OCI-LY1 (cell line): Measurements from ENCODE around the gene USH1C.

Source experiments
- H2AFZ ChIP-seq: fragments of 200-600 bp; sonication (generic), shearing (Covaris generic); 2 replicates; pipeline ENCODE4 v1.6.0; 2014; ENCODE audit warnings: antibody characterized with exemption, mild to moderate bottlenecking, low read length
- H3F3A ChIP-seq: fragments of 200-600 bp; sonication (generic), shearing (Covaris generic); 2 replicates; pipeline ENCODE4 v1.6.0; 2014; ENCODE audit warnings: mild to moderate bottlenecking, antibody characterized with exemption, low read length, moderate library complexity; ENCODE audit not compliant: insufficient read depth
- H3K27ac ChIP-seq: fragments of 200-600 bp; sonication (generic); 2 replicates; pipeline ENCODE4 v1.5.1; 2014; ENCODE audit warnings: low read length, mixed run types, mild to moderate bottlenecking, low read depth; ENCODE audit not compliant: poor library complexity, severe bottlenecking
- H3K27me3 ChIP-seq: fragments of 200-600 bp; sonication (generic); 2 replicates; pipeline ENCODE4 v1.6.0; 2014; ENCODE audit warnings: antibody characterized with exemption, mild to moderate bottlenecking, low read length, moderate library complexity; ENCODE audit not compliant: insufficient read depth
- H3K36me3 ChIP-seq: fragments of 200-600 bp; sonication (generic); 2 replicates; pipeline ENCODE4 v1.6.1; 2014; ENCODE audit warnings: mild to moderate bottlenecking, antibody characterized with exemption, low read length, moderate library complexity, mixed read lengths; ENCODE audit not compliant: insufficient read depth
- H3K4me1 ChIP-seq: fragments of 200-600 bp; sonication (generic); 2 replicates; pipeline ENCODE4 v1.5.1; 2014; ENCODE audit warnings: mild to moderate bottlenecking, low read length, moderate library complexity; ENCODE audit not compliant: insufficient read depth, severe bottlenecking
- H3K4me2 ChIP-seq: fragments of 200-600 bp; sonication (generic), shearing (Covaris generic); 2 replicates; pipeline ENCODE4 v1.6.1; 2014; ENCODE audit warnings: low read length
- H3K4me3 ChIP-seq: fragments of 200-600 bp; sonication (generic); 2 replicates; pipeline ENCODE4 v1.5.1; 2014; ENCODE audit warnings: low read length, low read depth, mild to moderate bottlenecking, mixed read lengths; ENCODE audit not compliant: poor library complexity, severe bottlenecking
- H3K79me2 ChIP-seq: fragments of 200-600 bp; shearing (Covaris generic); 2 replicates; pipeline ENCODE4 v1.6.1; 2016; ENCODE audit warnings: mixed run types, low read length, mixed read lengths; ENCODE audit not compliant: insufficient read depth
- H3K9ac ChIP-seq: fragments of 200-600 bp; sonication (generic), shearing (Covaris generic); 2 replicates; pipeline ENCODE4 v1.6.1; 2014; ENCODE audit warnings: mild to moderate bottlenecking, low read length, mixed read lengths
- H3K9me2 ChIP-seq: fragments of 200-600 bp; sonication (generic), shearing (Covaris generic); 2 replicates; pipeline ENCODE4 v1.6.1; 2014; ENCODE audit warnings: low read depth, mild to moderate bottlenecking, low read length, mixed read lengths
- H3K9me3 ChIP-seq: fragments of 200-600 bp; shearing (Covaris generic); 2 replicates; pipeline ENCODE4 v1.6.1; 2014; ENCODE audit warnings: low read length, mixed read lengths
- H4K20me1 ChIP-seq: fragments of 200-600 bp; sonication (generic), shearing (Covaris generic); 2 replicates; pipeline ENCODE4 v1.6.0; 2016; ENCODE audit warnings: mild to moderate bottlenecking, low read length; ENCODE audit not compliant: insufficient read depth
- EZH2 ChIP-seq: fragments of 200-600 bp; sonication (generic), shearing (Covaris generic); IDR thresholded peaks from 2 replicates; pipeline ENCODE4 v1.8.0; 2017; ENCODE audit warnings: borderline replicate concordance, mixed run types, mild to moderate bottlenecking, antibody characterized with exemption, low read length, moderate library complexity, mixed read lengths
- TF ChIP-seq, protein P1 (sequence below): fragments of 200-600 bp; sonication (generic), shearing (Covaris generic); IDR thresholded peaks from 2 replicates; pipeline ENCODE4 v1.5.1; 2017; ENCODE audit warnings: mild to moderate bottlenecking, antibody characterized with exemption, low read length, moderate library complexity, mixed read lengths

Gene USH1C

GRCh38 chr11:17526326-17526725, 17.9 kb downstream of the USH1C start:
- no peaks in the 10 kb centered on the region for H3K9me2 ChIP-seq
- H3F3A ChIP-seq, result no peaks in the 10 kb centered on the region
- H3K4me3 ChIP-seq, result no peak overlapping the region
- no peak overlapping the region for H3K4me2 ChIP-seq
- peaks cover 8% of the 10 kb centered on the region for H3K27me3 ChIP-seq
- H2AFZ ChIP-seq, result no peak overlapping the region
- H4K20me1 ChIP-seq, result no peaks in the 10 kb centered on the region
- no peak overlapping the region for H3K27ac ChIP-seq
- H3K79me2 ChIP-seq, result no peaks in the 10 kb centered on the region
- TF ChIP-seq, protein P1, sequence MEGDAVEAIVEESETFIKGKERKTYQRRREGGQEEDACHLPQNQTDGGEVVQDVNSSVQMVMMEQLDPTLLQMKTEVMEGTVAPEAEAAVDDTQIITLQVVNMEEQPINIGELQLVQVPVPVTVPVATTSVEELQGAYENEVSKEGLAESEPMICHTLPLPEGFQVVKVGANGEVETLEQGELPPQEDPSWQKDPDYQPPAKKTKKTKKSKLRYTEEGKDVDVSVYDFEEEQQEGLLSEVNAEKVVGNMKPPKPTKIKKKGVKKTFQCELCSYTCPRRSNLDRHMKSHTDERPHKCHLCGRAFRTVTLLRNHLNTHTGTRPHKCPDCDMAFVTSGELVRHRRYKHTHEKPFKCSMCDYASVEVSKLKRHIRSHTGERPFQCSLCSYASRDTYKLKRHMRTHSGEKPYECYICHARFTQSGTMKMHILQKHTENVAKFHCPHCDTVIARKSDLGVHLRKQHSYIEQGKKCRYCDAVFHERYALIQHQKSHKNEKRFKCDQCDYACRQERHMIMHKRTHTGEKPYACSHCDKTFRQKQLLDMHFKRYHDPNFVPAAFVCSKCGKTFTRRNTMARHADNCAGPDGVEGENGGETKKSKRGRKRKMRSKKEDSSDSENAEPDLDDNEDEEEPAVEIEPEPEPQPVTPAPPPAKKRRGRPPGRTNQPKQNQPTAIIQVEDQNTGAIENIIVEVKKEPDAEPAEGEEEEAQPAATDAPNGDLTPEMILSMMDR, result no peak
- TF ChIP-seq EZH2, result no peak
- no peak overlapping the region for H3K9ac ChIP-seq
- H3K36me3 ChIP-seq, result no peaks in the 10 kb centered on the region
- no peaks in the 10 kb centered on the region for H3K4me1 ChIP-seq
- no peaks in the 10 kb centered on the region for H3K9me3 ChIP-seq

DNA sequence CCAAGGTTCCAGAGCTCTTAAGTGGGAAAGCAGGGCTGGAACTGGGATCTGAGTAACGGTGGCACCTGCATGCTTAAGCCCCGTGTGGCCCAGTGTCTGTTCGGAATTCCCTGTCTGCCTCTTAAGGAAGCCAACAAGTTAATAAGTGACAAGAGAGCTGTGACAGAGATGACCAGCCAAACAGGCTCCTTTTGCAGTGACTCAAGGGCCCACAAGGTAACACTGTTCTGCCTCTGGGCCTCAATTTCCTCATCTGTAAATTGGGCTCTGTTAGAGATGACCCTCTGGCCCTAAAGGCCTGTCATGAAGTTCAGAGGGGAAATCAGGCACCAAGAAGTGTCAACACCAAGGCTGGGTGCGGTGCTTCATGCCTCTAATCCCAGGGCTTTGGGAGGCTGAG, 18.6 kb downstream of the USH1C start:
- Histone ChIP-seq H3K4me2 (no peak overlapping the region), H3K4me1 (no peaks in the 10 kb centered on the region), H3K79me2 (no peaks in the 10 kb centered on the region), H2AFZ (no peak overlapping the region), H3K36me3 (no peaks in the 10 kb centered on the region), H3K9me3 (no peaks in the 10 kb centered on the region), H3K4me3 (no peak overlapping the region), H4K20me1 (no peaks in the 10 kb centered on the region), H3K27me3 (peaks cover 8% of the 10 kb centered on the region), H3K27ac (no peak overlapping the region), H3F3A (no peaks in the 10 kb centered on the region), H3K9ac (no peak overlapping the region), H3K9me2 (no peaks in the 10 kb centered on the region)
- TF ChIP-seq, protein P1, result no peak
- TF ChIP-seq EZH2, result no peak

DNA sequence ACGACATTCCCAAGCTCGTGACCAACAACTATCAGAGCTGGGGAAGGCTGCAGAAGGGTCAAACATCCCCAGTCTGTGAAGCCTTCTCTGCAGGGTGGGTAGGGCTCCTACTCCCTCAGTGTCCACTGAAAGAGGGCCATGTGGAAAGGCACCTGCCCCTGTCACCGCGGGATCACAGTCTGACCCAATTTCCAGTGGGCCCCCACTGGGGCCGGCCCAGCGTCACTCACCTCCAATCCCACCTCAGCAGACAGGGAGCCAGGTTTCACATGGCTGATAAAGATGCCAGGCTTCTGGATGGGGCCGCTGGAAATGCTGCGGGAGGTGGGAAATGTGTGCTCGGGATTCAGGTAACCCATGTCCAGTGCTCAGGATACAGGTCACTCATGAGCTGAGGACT, 20.0 kb downstream of the USH1C start:
- Histone ChIP-seq H3K27me3 (peaks cover 8% of the 10 kb centered on the region), H3K27ac (no peak overlapping the region), H3K4me2 (no peak overlapping the region), H2AFZ (no peak overlapping the region), H3K79me2 (no peaks in the 10 kb centered on the region), H3K9me2 (no peaks in the 10 kb centered on the region), H3K9me3 (no peaks in the 10 kb centered on the region), H3K36me3 (no peaks in the 10 kb centered on the region), H4K20me1 (no peaks in the 10 kb centered on the region), H3K4me1 (no peaks in the 10 kb centered on the region), H3F3A (no peaks in the 10 kb centered on the region), H3K9ac (no peak overlapping the region), H3K4me3 (no peak overlapping the region)
- TF ChIP-seq EZH2, result no peak
- TF ChIP-seq, protein P1, result no peak
